CD4-positive, alpha-beta memory T cell (primary cell): ENCODE data around the gene MKKS. TPM values are rescaled to one million over a fixed set of nuclear protein-coding genes. Genes with fewer than 3 reads are reported as not detected.
A peak's percentile ranks its signal among the peaks of the same experiment; 100 is the strongest.

Source experiments
- CTCF ChIA-PET: fragments of 350-600 bp; sonication (Branson Sonifier 250); formaldehyde crosslinking; loops from one replicate; lab custom pipeline; 2021; ENCODE audit warnings: inconsistent platforms; ENCODE audit not compliant: partially characterized antibody; lab: Charles Lee
- POLR2A ChIA-PET: fragments of 350-600 bp; sonication (Branson Sonifier 250); formaldehyde crosslinking; loops from one replicate; lab custom pipeline; 2021; ENCODE audit not compliant: partially characterized antibody; lab: Charles Lee
- DNase-seq, 5 donors: peaks; one replicate each; pipeline versions ENCODE4 v3.0.0 to v3.0.0-alpha.2; 2020 to 2022; ENCODE audit warnings: mixed read lengths in 1 of 5
- H3K27ac ChIP-seq: one replicate; pipeline ENCODE4 v1.7.0; 2013; ENCODE audit warnings: low read depth, low read length
- H3K27me3 ChIP-seq: 2 replicates; pipeline ENCODE4 v1.7.0; 2013; ENCODE audit warnings: mild to moderate bottlenecking, low read length, moderate library complexity; ENCODE audit not compliant: insufficient read depth
- H3K36me3 ChIP-seq: 2 replicates; pipeline ENCODE4 v1.7.0; 2013; ENCODE audit warnings: mild to moderate bottlenecking, low read length, moderate library complexity; ENCODE audit not compliant: insufficient read depth
- H3K4me1 ChIP-seq: 2 replicates; pipeline ENCODE4 v1.7.0; 2013; ENCODE audit warnings: mild to moderate bottlenecking, low read length, moderate library complexity; ENCODE audit not compliant: insufficient read depth
- H3K4me3 ChIP-seq, 2 donors: one replicate each; pipeline ENCODE4 v1.7.0; 2013; ENCODE audit warnings: low read length in 2 of 2, mild to moderate bottlenecking in 1 of 2
- H3K9me3 ChIP-seq, 2 donors: one replicate each; pipeline ENCODE4 v1.7.0; 2013; ENCODE audit warnings: low read length in 2 of 2, control low read depth in 1 of 2; ENCODE audit not compliant: control insufficient read depth in 1 of 2
- H3K27ac Mint-ChIP-seq, 7 donors: one replicate each; pipeline ENCODE4 v1.8.0; 2020 to 2021; ENCODE audit warnings: mixed read lengths in 7 of 7, mild to moderate bottlenecking in 6 of 7, inconsistent platforms in 3 of 7, moderate library complexity in 3 of 7
- H3K27me3 Mint-ChIP-seq, 2 donors: one replicate each; pipeline ENCODE4 v1.8.0; 2020 to 2021; ENCODE audit warnings: mixed read lengths in 2 of 2
- H3K36me3 Mint-ChIP-seq, 2 donors: one replicate each; pipeline ENCODE4 v1.8.0; 2020 to 2021; ENCODE audit warnings: mixed read lengths in 2 of 2, inconsistent platforms in 1 of 2, mild to moderate bottlenecking in 1 of 2
- H3K4me1 Mint-ChIP-seq, 4 donors: one replicate each; pipeline ENCODE4 v1.8.0; 2020 to 2021; ENCODE audit warnings: mixed read lengths in 4 of 4, mild to moderate bottlenecking in 1 of 4
- H3K4me3 Mint-ChIP-seq, 8 donors: one replicate each; pipeline ENCODE4 v1.8.0; 2020 to 2021; ENCODE audit warnings: mixed read lengths in 8 of 8, mild to moderate bottlenecking in 7 of 8, moderate library complexity in 6 of 8, inconsistent platforms in 3 of 8
- H3K9me3 Mint-ChIP-seq, 8 donors: one replicate each; pipeline ENCODE4 v1.8.0; 2020 to 2021; ENCODE audit warnings: mixed read lengths in 8 of 8, mild to moderate bottlenecking in 5 of 8, inconsistent platforms in 3 of 8, moderate library complexity in 1 of 8
- intact Hi-C: fragments of 100-400 bp; cut with micrococcal nuclease; formaldehyde crosslinking; loops from one replicate; pipeline ENCODE4 v1.15.1; 2023
- polyA plus RNA-seq, 2 donors: library from polyadenylated mRNA; unstranded; fragments of 300-500 nt; fragmentation: Illumina TruSeq; gene quantifications; one replicate each; pipeline ENCODE4 v1.2.3, GENCODE V29; 2021
- total RNA-seq, 2 experiments: library from RNA; stranded (reverse); gene quantifications; one replicate each; pipeline ENCODE4 v1.2.3, GENCODE V29; 2021

MKKS gene
- 10 to 100 TPM; 14.6 to 14.8 TPM for total RNA-seq
- polyA plus RNA-seq = 10 to 100 TPM; 34.3 to 34.9 TPM

DNA sequence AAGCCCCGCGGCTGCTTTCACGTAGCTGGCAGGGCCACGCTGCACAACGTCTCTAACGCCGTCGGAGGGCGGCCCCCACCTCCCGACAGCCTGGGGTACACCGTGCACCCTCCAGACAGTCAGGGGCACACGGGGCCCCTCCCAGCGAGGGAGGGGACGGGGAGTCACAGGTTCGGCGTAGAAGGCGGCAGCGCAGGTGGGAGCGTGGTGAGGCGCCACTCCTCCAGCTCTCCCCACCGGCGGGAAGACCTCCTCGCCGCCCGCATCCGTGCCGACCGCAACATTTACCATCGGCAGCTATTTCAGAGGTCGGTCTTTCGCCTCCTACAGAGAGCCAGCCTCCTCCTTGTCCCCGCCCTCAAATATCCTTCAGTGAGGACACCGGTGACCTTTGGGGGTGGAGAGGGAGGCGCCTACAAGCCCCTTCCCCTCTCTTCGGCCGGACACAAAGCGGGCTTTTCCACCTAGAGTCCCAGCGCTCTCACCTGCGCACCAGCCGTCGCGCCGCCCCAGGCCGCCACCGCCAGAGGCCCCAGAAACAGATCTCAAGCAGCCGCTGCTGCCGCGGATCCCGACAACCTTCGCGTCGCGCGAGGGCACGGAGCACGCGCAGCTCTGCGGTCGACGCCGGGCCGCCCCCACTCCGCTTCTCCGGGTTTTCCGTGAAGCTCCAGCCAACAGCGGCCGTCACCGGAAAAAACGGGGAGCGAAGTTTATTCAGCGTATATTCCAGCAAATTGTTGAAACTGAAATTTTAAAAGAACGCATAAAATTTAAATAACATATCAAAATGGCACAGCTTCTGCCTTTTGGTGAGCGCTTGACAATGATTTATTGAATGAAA lies at the start of gene MKKS:
Gene MKKS, minus strand, starts transcription at position 600 of the 844 bp plus-strand sequence. CDS start 20,708 bp downstream, outside the sequence.
- H3K27me3 Mint-ChIP-seq = no peaks in the 10 kb centered on the region
- no peaks in the 10 kb centered on the region for H3K9me3 Mint-ChIP-seq
- DNase-seq = peak; percentile 87 to 90 (median 89)
- CTCF ChIA-PET = interaction anchor here (0.8 to 2.1 kb wide), 11 partner anchors 8 to 457 kb away, joined by 3 to 8 read pairs (median 4); partner anchors contain the start of gene ANKEF1
- POLR2A ChIA-PET = interaction anchor here (0.8 to 2.5 kb wide), 20 partner anchors 8 to 398 kb away, joined by 3 to 22 read pairs (median 5); partner anchors contain the start of gene ANKEF1
- peak within 1 kb of the TSS; percentile 88 to 97 (median 95) for H3K4me3 Mint-ChIP-seq
- Histone ChIP-seq H3K4me3 (peak within 1 kb of the TSS; percentile 85 to 87), H3K36me3 (no peaks in the 10 kb centered on the region), H3K4me1 (peaks cover 54% of the 10 kb centered on the region), H3K9me3 (no peaks in the 10 kb centered on the region), H3K27ac (peak within 1 kb of the TSS; percentile 84), H3K27me3 (no peaks in the 10 kb centered on the region)
- H3K4me1 Mint-ChIP-seq = peaks cover 42 to 78% (median 57%) of the 10 kb centered on the region in 4 donors
- peaks cover 0 to 21% of the 10 kb centered on the region in 2 donors for H3K36me3 Mint-ChIP-seq
- H3K27ac Mint-ChIP-seq = peak within 1 kb of the TSS; percentile 94 to 99 (median 97)
- intact Hi-C loops = loop anchor here (1.0 to 2.0 kb wide), 3 partner anchors 77 to 400 kb away; partner anchors contain the start of gene ANKEF1

DNA sequence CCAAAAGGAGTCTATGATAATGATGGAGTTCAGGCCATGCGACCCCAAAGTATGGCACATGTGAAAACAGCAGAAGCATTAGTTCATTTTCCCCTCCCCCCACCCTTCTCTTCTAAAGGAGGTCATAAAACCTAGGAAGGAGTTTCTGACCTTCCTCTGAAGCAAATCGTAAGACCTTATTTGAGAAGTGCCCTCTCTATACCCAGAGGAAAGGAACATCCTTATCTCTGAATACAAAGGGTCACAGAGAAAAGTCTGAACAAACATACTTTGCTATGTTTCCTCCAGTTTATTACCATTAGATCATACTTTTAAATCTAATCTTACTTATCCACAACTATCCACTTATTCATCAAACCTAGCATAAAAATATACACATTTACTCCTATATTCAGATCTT lies 49.7 kb upstream of the MKKS start:
- Mint-ChIP-seq H3K4me1 (peaks cover 0 to 8% (median 4%) of the 10 kb centered on the region in 4 donors), H3K4me3 (no peak overlapping the region), H3K36me3 (peaks cover 0 to 4% of the 10 kb centered on the region in 2 donors), H3K9me3 (no peaks in the 10 kb centered on the region), H3K27me3 (no peaks in the 10 kb centered on the region), H3K27ac (no peak overlapping the region)
- Histone ChIP-seq H3K4me1 (no peaks in the 10 kb centered on the region), H3K27me3 (no peaks in the 10 kb centered on the region), H3K36me3 (no peaks in the 10 kb centered on the region), H3K4me3 (no peak overlapping the region), H3K27ac (no peak overlapping the region), H3K9me3 (no peaks in the 10 kb centered on the region)
- ChIA-PET POLR2A (no interaction called here), CTCF (no interaction called here)
- no peak for DNase-seq
- intact Hi-C loops = no loop called here

DNA sequence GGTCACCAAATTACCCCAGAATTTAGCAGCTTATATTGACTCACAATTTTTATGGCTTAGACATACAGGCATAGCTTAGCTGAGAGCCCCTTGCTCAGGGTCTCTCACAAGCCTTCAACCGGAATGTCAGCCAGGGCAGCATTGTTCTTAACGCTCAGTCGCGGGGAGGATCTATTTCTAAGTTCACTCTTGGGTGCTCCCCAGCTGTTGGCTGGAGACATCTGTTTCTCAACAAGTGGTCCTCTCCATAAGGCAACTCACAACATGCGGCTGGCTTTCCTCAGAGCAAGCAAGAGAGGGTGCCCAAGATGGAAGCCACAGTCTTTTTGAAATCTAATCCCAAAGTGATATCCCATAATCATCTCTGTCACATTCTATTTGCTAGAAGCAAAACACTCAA lies 47.7 kb upstream of the MKKS start:
- Mint-ChIP-seq H3K9me3 (no peaks in the 10 kb centered on the region), H3K4me1 (peaks cover 0 to 6% (median 2%) of the 10 kb centered on the region in 4 donors), H3K27ac (no peak overlapping the region), H3K36me3 (peaks cover 0 to 4% of the 10 kb centered on the region in 2 donors), H3K4me3 (no peak overlapping the region), H3K27me3 (no peaks in the 10 kb centered on the region)
- no peak overlapping the region for H3K4me3 ChIP-seq
- H3K27ac ChIP-seq = no peak overlapping the region
- H3K27me3 ChIP-seq = no peaks in the 10 kb centered on the region
- ChIA-PET CTCF (no interaction called here), POLR2A (no interaction called here)
- H3K4me1 ChIP-seq = no peaks in the 10 kb centered on the region
- intact Hi-C loops = no loop called here
- no peaks in the 10 kb centered on the region for H3K36me3 ChIP-seq
- DNase-seq = no peak
- no peaks in the 10 kb centered on the region for H3K9me3 ChIP-seq

DNA sequence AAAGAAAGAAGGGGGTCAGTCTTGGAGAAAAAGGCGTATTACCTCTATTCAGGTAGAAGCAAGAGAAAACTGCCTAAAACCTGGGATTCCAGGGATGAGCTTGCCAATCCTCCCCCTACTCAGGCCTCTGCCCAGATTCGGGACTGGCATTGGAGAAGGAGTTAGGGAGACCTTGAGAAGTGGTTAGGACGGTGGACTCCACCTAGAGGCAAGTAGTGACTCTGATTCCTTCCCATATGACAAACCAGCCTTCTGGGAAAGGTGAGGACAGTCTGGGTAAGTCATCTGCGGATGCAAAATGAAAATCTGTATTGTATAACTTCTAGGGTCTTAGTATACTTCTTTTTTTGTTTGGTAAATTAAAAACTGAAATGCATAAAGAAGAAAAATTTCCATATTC lies 44.9 kb upstream of the MKKS start:
- CTCF ChIA-PET = interaction anchor here (1.2 to 1.6 kb wide), 3 partner anchors 10 to 58 kb away, joined by 3 to 4 read pairs (median 3); no protein-coding TSS in a partner anchor
- intact Hi-C loops = no loop called here

DNA sequence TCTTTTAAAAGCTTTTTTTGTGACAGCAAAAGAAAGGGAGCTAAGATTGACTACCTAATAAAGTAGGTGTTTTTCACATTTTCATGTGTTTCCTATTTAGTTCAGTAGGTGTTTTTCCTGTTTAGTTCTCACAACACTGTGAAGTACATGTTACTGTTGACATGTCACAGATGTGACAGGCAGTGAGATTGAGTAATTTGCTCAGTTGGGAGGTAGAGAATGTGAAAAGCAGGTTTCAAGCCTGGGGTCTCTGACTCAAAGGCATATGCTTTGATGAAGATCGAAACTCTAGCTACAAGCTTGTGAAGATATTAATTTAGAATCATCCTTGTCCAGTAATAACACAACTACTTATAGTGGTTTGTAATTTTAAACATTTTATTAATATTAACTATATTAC lies 44.2 kb upstream of the MKKS start:
- Histone ChIP-seq H3K27me3 (no peaks in the 10 kb centered on the region), H3K36me3 (no peaks in the 10 kb centered on the region), H3K27ac (no peak overlapping the region), H3K4me1 (peaks cover 18% of the 10 kb centered on the region), H3K9me3 (no peaks in the 10 kb centered on the region), H3K4me3 (no peak overlapping the region)
- Mint-ChIP-seq H3K27ac (no peak overlapping the region), H3K4me3 (no peak overlapping the region), H3K4me1 (peaks cover 12 to 18% (median 14%) of the 10 kb centered on the region in 4 donors), H3K36me3 (peaks cover 0 to 4% of the 10 kb centered on the region in 2 donors), H3K9me3 (no peaks in the 10 kb centered on the region), H3K27me3 (no peaks in the 10 kb centered on the region)
- ChIA-PET CTCF (interaction anchor here (0.7 to 1.6 kb wide), 4 partner anchors 9 to 58 kb away, joined by 3 to 4 read pairs (median 3); no protein-coding TSS in a partner anchor), POLR2A (no interaction called here)
- intact Hi-C loops = no loop called here
- DNase-seq = no peak

More for the DNA sequence above, 44.9 kb upstream of the MKKS start:
- Histone ChIP-seq H3K4me1 (peaks cover 18% of the 10 kb centered on the region), H3K9me3 (no peaks in the 10 kb centered on the region), H3K4me3 (no peak overlapping the region), H3K36me3 (no peaks in the 10 kb centered on the region), H3K27me3 (no peaks in the 10 kb centered on the region), H3K27ac (no peak overlapping the region)
- Mint-ChIP-seq H3K4me1 (peaks cover 12 to 18% (median 14%) of the 10 kb centered on the region in 4 donors), H3K27me3 (no peaks in the 10 kb centered on the region), H3K9me3 (no peaks in the 10 kb centered on the region), H3K4me3 (no peak overlapping the region), H3K27ac (no peak overlapping the region), H3K36me3 (peaks cover 0 to 4% of the 10 kb centered on the region in 2 donors)
- no peak for DNase-seq
- POLR2A ChIA-PET = no interaction called here

- POLR2A ChIA-PET = no interaction called here
- intact Hi-C loops = no loop called here
Measured at GRCh38 chr20:10476319-10476724, 42.3 kb upstream of the MKKS start.

GRCh38 chr20:10475225-10475624 lies 41.2 kb upstream of the MKKS start:
- Histone ChIP-seq H3K27me3 (no peaks in the 10 kb centered on the region), H3K36me3 (no peaks in the 10 kb centered on the region), H3K4me1 (peaks cover 18% of the 10 kb centered on the region), H3K4me3 (no peak overlapping the region), H3K9me3 (no peaks in the 10 kb centered on the region), H3K27ac (no peak overlapping the region)
- Mint-ChIP-seq H3K36me3 (peaks cover 0 to 11% of the 10 kb centered on the region in 2 donors), H3K9me3 (peaks cover 0 to 3% (median 0%) of the 10 kb centered on the region in 8 donors), H3K27ac (peak overlapping the region in 2 of 7 donors; percentile 19 to 55), H3K27me3 (no peaks in the 10 kb centered on the region), H3K4me1 (peaks cover 12 to 18% (median 14%) of the 10 kb centered on the region in 4 donors), H3K4me3 (no peak overlapping the region)
- POLR2A ChIA-PET = no interaction called here
- no peak for DNase-seq
- intact Hi-C loops = no loop called here
- CTCF ChIA-PET = no interaction called here

More at GRCh38 chr20:10476319-10476724, 42.3 kb upstream of the MKKS start:
- Histone ChIP-seq H3K4me3 (no peak overlapping the region), H3K27ac (no peak overlapping the region), H3K9me3 (no peaks in the 10 kb centered on the region), H3K4me1 (peaks cover 18% of the 10 kb centered on the region), H3K27me3 (no peaks in the 10 kb centered on the region), H3K36me3 (no peaks in the 10 kb centered on the region)
- Mint-ChIP-seq H3K9me3 (peaks cover 0 to 3% (median 0%) of the 10 kb centered on the region in 8 donors), H3K27ac (no peak overlapping the region), H3K27me3 (no peaks in the 10 kb centered on the region), H3K4me3 (no peak overlapping the region), H3K4me1 (peaks cover 12 to 18% (median 13%) of the 10 kb centered on the region in 4 donors), H3K36me3 (peaks cover 0 to 6% of the 10 kb centered on the region in 2 donors)
- no peak for DNase-seq
- CTCF ChIA-PET = interaction anchor here (0.6 to 1.1 kb wide), 2 partner anchors 60 to 161 kb away, joined by 3 read pairs; no protein-coding TSS in a partner anchor
